Loucy (cell line): Measurements from ENCODE around the gene DCUN1D2.

ENCODE experiments used
- H2AFZ ChIP-seq: fragments of 200-600 bp; sonication (generic); 2 replicates; pipeline ENCODE4 v1.6.0; 2016; ENCODE audit warnings: antibody characterized with exemption, mild to moderate bottlenecking, low read length, moderate library complexity
- H3F3A ChIP-seq: fragments of 200-600 bp; 2 replicates; pipeline ENCODE4 v1.6.0; 2016; ENCODE audit warnings: antibody characterized with exemption, low read depth, mild to moderate bottlenecking
- H3K27me3 ChIP-seq: fragments of 200-600 bp; sonication (generic); 2 replicates; pipeline ENCODE4 v1.6.1; 2014; ENCODE audit warnings: low read length, mild to moderate bottlenecking; ENCODE audit not compliant: insufficient read depth, poor library complexity, severe bottlenecking
- H3K36me3 ChIP-seq: fragments of 200-600 bp; sonication (generic); 2 replicates; pipeline ENCODE4 v1.6.1; 2016; ENCODE audit warnings: low read length; ENCODE audit not compliant: insufficient read depth
- H3K4me1 ChIP-seq: fragments of 200-600 bp; sonication (generic); 2 replicates; pipeline ENCODE4 v1.5.1; 2014; ENCODE audit warnings: low read length, mild to moderate bottlenecking; ENCODE audit not compliant: insufficient read depth, poor library complexity, severe bottlenecking
- H3K4me2 ChIP-seq: fragments of 200-600 bp; sonication (generic); 2 replicates; pipeline ENCODE4 v1.6.0; 2014; ENCODE audit warnings: antibody characterized with exemption, low read length, low read depth, mild to moderate bottlenecking; ENCODE audit not compliant: poor library complexity, severe bottlenecking
- H3K4me3 ChIP-seq: fragments of 200-600 bp; sonication (generic); 2 replicates; pipeline ENCODE4 v1.5.1; 2014; ENCODE audit warnings: low read length, mild to moderate bottlenecking, mixed read lengths; ENCODE audit not compliant: poor library complexity, severe bottlenecking
- H3K79me2 ChIP-seq: fragments of 200-600 bp; sonication (generic); 2 replicates; pipeline ENCODE4 v1.6.1; 2014; ENCODE audit warnings: low read length; ENCODE audit not compliant: insufficient read depth
- H3K9ac ChIP-seq: fragments of 200-600 bp; sonication (generic); 2 replicates; pipeline ENCODE4 v1.6.0; 2014; ENCODE audit warnings: mild to moderate bottlenecking, low read depth, low read length, moderate library complexity; ENCODE audit not compliant: poor library complexity, severe bottlenecking
- H3K9me2 ChIP-seq: fragments of 200-600 bp; sonication (generic); replicated peaks from 2 replicates; pipeline ENCODE4 v1.6.1; 2016; ENCODE audit warnings: low read depth, low read length, mixed read lengths
- H3K9me3 ChIP-seq: fragments of 200-600 bp; sonication (generic); 2 replicates; pipeline ENCODE4 v1.6.1; 2014; ENCODE audit warnings: mild to moderate bottlenecking, antibody characterized with exemption, low read length, low read depth; ENCODE audit not compliant: insufficient read depth
- H4K20me1 ChIP-seq: fragments of 200-600 bp; sonication (generic); 2 replicates; pipeline ENCODE4 v1.6.0; 2014; ENCODE audit warnings: antibody characterized with exemption, low read length, mild to moderate bottlenecking; ENCODE audit not compliant: insufficient read depth, poor library complexity, severe bottlenecking
- EZH2phosphoT487 ChIP-seq: fragments of 200-600 bp; IDR thresholded peaks from 2 replicates; pipeline ENCODE4 v1.6.1; 2018; ENCODE audit warnings: antibody characterized with exemption, mild to moderate bottlenecking, moderate library complexity, borderline replicate concordance
- TF ChIP-seq, protein P1 (sequence below): fragments of 200-600 bp; sonication (generic); conservative IDR thresholded peaks from 2 replicates; pipeline ENCODE4 v1.5.1; 2014; ENCODE audit warnings: mild to moderate bottlenecking, antibody characterized with exemption, low read length

DCUN1D2 gene

DNA sequence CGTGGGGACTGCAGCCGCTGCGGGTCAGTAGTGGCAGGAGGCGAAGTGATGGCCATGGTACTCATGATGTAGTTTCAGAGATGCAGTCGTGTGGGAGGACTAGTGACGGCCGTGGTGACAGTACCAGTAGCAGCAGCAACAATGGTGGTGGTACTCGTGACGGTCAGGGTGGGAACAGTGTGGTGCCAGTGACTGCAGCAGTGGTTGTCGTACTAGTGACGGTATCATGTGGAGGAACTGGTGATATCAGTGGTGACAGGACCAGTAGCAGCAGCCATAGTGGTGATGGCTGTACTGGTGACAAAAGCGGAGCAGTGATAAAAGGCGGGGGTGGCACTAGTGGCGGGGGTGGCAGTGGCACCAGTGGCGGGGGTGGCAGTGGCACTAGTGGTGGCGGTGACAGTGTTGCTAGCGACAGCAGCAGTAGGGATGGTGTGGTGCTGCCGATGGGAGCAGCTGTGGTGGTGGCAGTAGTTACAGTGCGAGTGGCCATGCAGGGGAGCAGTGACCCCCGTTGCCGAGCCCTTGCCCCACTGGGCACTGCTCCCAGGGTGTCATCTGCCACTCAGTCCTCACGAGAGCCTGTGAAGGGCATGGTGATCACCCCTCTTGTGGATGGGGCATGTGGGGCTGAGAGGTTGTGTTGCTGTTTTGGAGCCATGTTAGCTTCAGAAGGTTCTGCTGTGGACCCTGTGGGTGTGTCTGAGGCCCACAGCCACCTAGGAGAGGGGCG, 60.0 kb downstream of the DCUN1D2 start:
- Histone ChIP-seq H3F3A (no peaks in the 10 kb centered on the region), H3K4me1 (no peaks in the 10 kb centered on the region), H4K20me1 (no peaks in the 10 kb centered on the region), H3K27me3 (no peaks in the 10 kb centered on the region), H3K9me2 (no peaks in the 10 kb centered on the region), H3K9me3 (no peaks in the 10 kb centered on the region; the same call in 1 of the 2 replicates), H3K9ac (no peak overlapping the region), H3K36me3 (no peaks in the 10 kb centered on the region), H3K4me2 (no peak overlapping the region), H2AFZ (no peak overlapping the region), H3K4me3 (no peak overlapping the region), H3K79me2 (no peaks in the 10 kb centered on the region)
- TF ChIP-seq, protein P1, sequence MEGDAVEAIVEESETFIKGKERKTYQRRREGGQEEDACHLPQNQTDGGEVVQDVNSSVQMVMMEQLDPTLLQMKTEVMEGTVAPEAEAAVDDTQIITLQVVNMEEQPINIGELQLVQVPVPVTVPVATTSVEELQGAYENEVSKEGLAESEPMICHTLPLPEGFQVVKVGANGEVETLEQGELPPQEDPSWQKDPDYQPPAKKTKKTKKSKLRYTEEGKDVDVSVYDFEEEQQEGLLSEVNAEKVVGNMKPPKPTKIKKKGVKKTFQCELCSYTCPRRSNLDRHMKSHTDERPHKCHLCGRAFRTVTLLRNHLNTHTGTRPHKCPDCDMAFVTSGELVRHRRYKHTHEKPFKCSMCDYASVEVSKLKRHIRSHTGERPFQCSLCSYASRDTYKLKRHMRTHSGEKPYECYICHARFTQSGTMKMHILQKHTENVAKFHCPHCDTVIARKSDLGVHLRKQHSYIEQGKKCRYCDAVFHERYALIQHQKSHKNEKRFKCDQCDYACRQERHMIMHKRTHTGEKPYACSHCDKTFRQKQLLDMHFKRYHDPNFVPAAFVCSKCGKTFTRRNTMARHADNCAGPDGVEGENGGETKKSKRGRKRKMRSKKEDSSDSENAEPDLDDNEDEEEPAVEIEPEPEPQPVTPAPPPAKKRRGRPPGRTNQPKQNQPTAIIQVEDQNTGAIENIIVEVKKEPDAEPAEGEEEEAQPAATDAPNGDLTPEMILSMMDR: no peak
- no peak for TF ChIP-seq EZH2phosphoT487

DNA sequence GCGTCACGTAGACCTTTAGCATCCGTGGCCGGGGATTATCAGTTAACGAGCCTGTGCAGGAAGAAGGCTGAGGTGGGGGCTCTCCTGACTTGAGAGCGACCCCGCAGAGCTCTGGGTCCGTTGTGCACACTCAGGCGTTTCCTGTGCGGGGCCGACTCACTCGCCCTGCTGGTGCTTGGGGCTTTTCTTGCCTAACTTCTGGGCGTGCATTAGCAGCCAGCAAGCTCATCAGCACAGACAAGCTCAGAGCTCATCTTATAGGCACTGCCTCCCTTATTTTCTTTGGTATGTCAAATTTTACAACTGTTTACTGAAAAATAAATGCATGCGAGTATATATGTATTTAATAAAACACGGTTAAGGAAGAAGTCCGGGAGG, 60.9 kb downstream of the DCUN1D2 start:
- Histone ChIP-seq H2AFZ (no peak overlapping the region), H4K20me1 (no peaks in the 10 kb centered on the region), H3K9me2 (no peaks in the 10 kb centered on the region), H3F3A (no peaks in the 10 kb centered on the region), H3K4me1 (no peaks in the 10 kb centered on the region), H3K27me3 (no peaks in the 10 kb centered on the region), H3K36me3 (no peaks in the 10 kb centered on the region), H3K4me2 (no peak overlapping the region), H3K79me2 (no peaks in the 10 kb centered on the region), H3K9me3 (no peaks in the 10 kb centered on the region; the same call in 1 of the 2 replicates), H3K4me3 (no peak overlapping the region), H3K9ac (no peak overlapping the region)
- TF ChIP-seq, protein P1: no peak
- no peak for TF ChIP-seq EZH2phosphoT487

DNA sequence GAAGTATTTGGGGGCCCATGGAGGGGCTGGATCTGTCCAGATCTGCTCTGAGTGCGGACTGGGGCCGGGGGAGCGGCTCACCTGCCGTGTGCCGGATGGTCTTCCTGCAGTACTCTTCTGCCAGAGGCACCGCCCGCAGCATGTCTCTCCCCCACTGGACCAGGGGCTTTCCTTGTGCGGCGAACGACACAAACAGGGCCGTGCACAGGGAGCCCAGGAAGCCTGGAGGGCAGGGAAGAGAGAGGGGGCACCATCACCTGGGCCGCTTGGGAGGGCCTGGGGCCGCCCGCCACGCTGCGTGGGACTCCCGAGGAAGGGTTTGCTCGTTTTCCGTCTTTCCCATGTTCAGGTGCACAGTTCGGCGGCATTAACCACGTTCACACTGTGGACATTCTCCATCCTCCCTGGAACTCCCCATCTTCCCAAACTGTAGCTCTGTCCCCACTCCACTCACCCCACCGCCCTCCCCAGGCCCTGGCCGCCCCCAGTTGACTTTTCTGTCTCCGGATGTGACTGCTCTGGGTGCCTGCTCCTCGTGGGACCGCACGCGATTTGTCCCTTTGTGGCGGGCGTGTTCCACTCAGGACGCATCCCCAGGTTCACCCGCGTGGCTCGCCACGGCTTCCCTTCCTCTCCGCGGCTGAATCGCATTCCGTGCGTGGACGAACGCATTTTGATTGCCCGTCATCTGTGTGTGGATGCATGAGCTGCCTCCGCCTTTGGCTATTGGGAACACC, 61.5 kb downstream of the DCUN1D2 start:
- Histone ChIP-seq H3F3A (no peaks in the 10 kb centered on the region), H3K9ac (no peak overlapping the region), H3K4me3 (no peak overlapping the region), H3K4me1 (no peaks in the 10 kb centered on the region), H3K36me3 (no peaks in the 10 kb centered on the region), H2AFZ (no peak overlapping the region), H3K9me2 (no peaks in the 10 kb centered on the region), H3K4me2 (no peak overlapping the region), H4K20me1 (no peaks in the 10 kb centered on the region), H3K27me3 (no peaks in the 10 kb centered on the region), H3K79me2 (no peaks in the 10 kb centered on the region), H3K9me3 (no peaks in the 10 kb centered on the region; the same call in 1 of the 2 replicates)
- TF ChIP-seq EZH2phosphoT487: no peak
- TF ChIP-seq, protein P1: no peak
